ENCODE results near the gene DMD. TPM values are rescaled to one million over a fixed set of nuclear protein-coding genes. Genes with fewer than 3 reads are reported as not detected.

Gene DMD
- total and polyA plus RNA-seq, 2 of the 13 experiments (the other 11 are each of a cell fraction or from before 2014, with no cell fraction given): 17.6 to 25.9 TPM

GRCh38 chrX:31993637-31994036 lies 1217.7 kb downstream of the DMD start (continued):
- TF ChIP-seq HBP1 (CRISPR knock-in tag; IDR thresholded peaks at IDR 0.05; ENCODE audit: low read depth) (no peak), FIP1L1 (IDR thresholded peaks at IDR 0.05; ENCODE audit: borderline replicate concordance, insufficient read depth, low read depth, low read length) (no peak), TFDP1 (CRISPR knock-in tag; IDR thresholded peaks at IDR 0.05; ENCODE audit: borderline replicate concordance) (no peak), CHD2 (IDR thresholded peaks at IDR 0.05; ENCODE audit: low read depth, low read length) (no peak), ZNF468 (CRISPR knock-in tag; IDR thresholded peaks at IDR 0.05) (no peak), MEIS1 (CRISPR knock-in tag; IDR thresholded peaks at IDR 0.05; ENCODE audit: borderline replicate concordance) (no peak), ZBTB2 (CRISPR knock-in tag; IDR thresholded peaks at IDR 0.05; ENCODE audit: low read depth) (no peak), ATF2 (CRISPR knock-in tag; IDR thresholded peaks at IDR 0.05) (no peak), ZNF777 (CRISPR knock-in tag; IDR thresholded peaks at IDR 0.05) (no peak), FOXA3 (CRISPR knock-in tag; IDR thresholded peaks at IDR 0.05) (peak; percentile 72), TBX3 (IDR thresholded peaks at IDR 0.05; ENCODE audit: borderline replicate concordance) (no peak), ZNF790 (CRISPR knock-in tag; IDR thresholded peaks at IDR 0.05; ENCODE audit: borderline replicate concordance) (no peak), EP300 (IDR thresholded peaks at IDR 0.05; ENCODE audit: low read depth in 2 of 2, low read length in 2 of 2) (peak in 1 of 2 experiments; percentile 48; a peak in 1 of 4 replicates), EP300 (CRISPR knock-in tag; IDR thresholded peaks at IDR 0.05; ENCODE audit: borderline replicate concordance) (no peak), ZNF350 (CRISPR knock-in tag; IDR thresholded peaks at IDR 0.05; ENCODE audit: borderline replicate concordance, low read depth) (no peak), ZNF674 (CRISPR knock-in tag; IDR thresholded peaks at IDR 0.05; ENCODE audit: low read depth) (no peak), RARA (CRISPR knock-in tag; IDR thresholded peaks at IDR 0.05) (peak; percentile 58; the same call in 1 of the 2 replicates), MEF2D (CRISPR knock-in tag; IDR thresholded peaks at IDR 0.05) (peak; percentile 68; the same call in 1 of the 2 replicates), ZNF572 (CRISPR knock-in tag; IDR thresholded peaks at IDR 0.05) (no peak), ZNF75D (CRISPR knock-in tag; IDR thresholded peaks at IDR 0.05; ENCODE audit: borderline replicate concordance) (no peak), ZSCAN29 (CRISPR knock-in tag; conservative IDR thresholded peaks at IDR 0.05) (no peak), ZMYM4 (CRISPR knock-in tag; IDR thresholded peaks at IDR 0.05) (no peak), ZKSCAN1 (IDR thresholded peaks at IDR 0.05; ENCODE audit: low read length) (no peak), U2AF1 (optimal IDR thresholded peaks at IDR 0.05; ENCODE audit: low read depth, low read length) (no peak), HMG20A (CRISPR knock-in tag; IDR thresholded peaks at IDR 0.05; ENCODE audit: borderline replicate concordance) (peak; percentile 56; the same call in 1 of the 2 replicates), CCAR2 (optimal IDR thresholded peaks at IDR 0.05; ENCODE audit: low read depth, low read length) (no peak), MLX (CRISPR knock-in tag; IDR thresholded peaks at IDR 0.05) (no peak)

Data from HepG2 (cell line).